Breast epithelium (tissue), 4 donors: Measurements from ENCODE around the gene MACO1. TPM values are rescaled to one million over a fixed set of nuclear protein-coding genes. Genes with fewer than 3 reads are reported as not detected.

Experiments used
- DNase-seq, 2 donors: peaks; one replicate each; pipeline ENCODE4 v3.0.0-alpha.2; 2019; ENCODE audit warnings: low spot score in 2 of 2
- H3K27ac ChIP-seq, 2 donors: fragments of 200-600 bp; sonication (generic) in 1 of 2; one replicate each; pipeline ENCODE4 v1.5.1; 2016 to 2019; ENCODE audit warnings: mild to moderate bottlenecking in 1 of 2
- H3K27me3 ChIP-seq, 2 donors: fragments of 200-600 bp; sonication (generic) in 1 of 2; one replicate each; pipeline versions ENCODE4 v1.5.1 to v1.6.0; 2017 to 2019; ENCODE audit warnings: control low read depth in 1 of 2, mild to moderate bottlenecking in 1 of 2
- H3K36me3 ChIP-seq: fragments of 200-600 bp; one replicate; pipeline ENCODE4 v1.5.1; 2019
- H3K4me1 ChIP-seq, 2 donors: fragments of 200-600 bp; sonication (generic); one replicate each; pipeline ENCODE4 v1.5.1; 2016 to 2019; ENCODE audit warnings: control low read depth in 1 of 2
- H3K4me3 ChIP-seq, 3 donors: fragments of 200-600 bp; sonication (generic); 1 replicate in 2 of 3; 2 replicates in 1 of 3; pipeline ENCODE4 v1.5.1; 2016 to 2019; ENCODE audit warnings: mild to moderate bottlenecking in 3 of 3, moderate library complexity in 2 of 3
- H3K9me3 ChIP-seq, 2 donors: fragments of 200-600 bp; sonication (generic) in 1 of 2; one replicate each; pipeline ENCODE4 v1.5.1; 2016 to 2019; ENCODE audit warnings: control low read depth in 1 of 2
- POLR2A ChIP-seq: fragments of 450-650 bp; IDR thresholded peaks from one replicate; pipeline ENCODE4 v1.6.1; 2016; ENCODE audit warnings: antibody characterized with exemption, mild to moderate bottlenecking, moderate library complexity
- POLR2AphosphoS5 ChIP-seq, 3 donors: sonication (generic); formaldehyde crosslinking; IDR thresholded peaks; one replicate each; pipeline ENCODE4 v1.6.1; 2017; ENCODE audit warnings: antibody characterized with exemption in 3 of 3
- intact Hi-C: fragments of 100-400 bp; cut with DNase I; formaldehyde crosslinking; loops from one replicate; pipeline ENCODE4 v1.15.1; 2023; ENCODE audit warnings: low total_unique reads
- total RNA-seq, 3 donors: library from RNA; depleted of rRNA; stranded (reverse); fragments of >200 nt; gene quantifications; one replicate each; pipeline ENCODE4 v1.1.0, GENCODE V29; 2016
- TF ChIP-seq, protein P1 (sequence below), 3 donors: fragments of 450-650 bp; IDR thresholded peaks; one replicate each; pipeline ENCODE4 v1.5.1; 2016 to 2017; ENCODE audit warnings: antibody characterized with exemption in 3 of 3, mild to moderate bottlenecking in 3 of 3, moderate library complexity in 3 of 3

The MACO1 gene
- total RNA-seq, 3 donors from 2014 or later: 15.0 to 24.0 (median 17.7) TPM

DNA sequence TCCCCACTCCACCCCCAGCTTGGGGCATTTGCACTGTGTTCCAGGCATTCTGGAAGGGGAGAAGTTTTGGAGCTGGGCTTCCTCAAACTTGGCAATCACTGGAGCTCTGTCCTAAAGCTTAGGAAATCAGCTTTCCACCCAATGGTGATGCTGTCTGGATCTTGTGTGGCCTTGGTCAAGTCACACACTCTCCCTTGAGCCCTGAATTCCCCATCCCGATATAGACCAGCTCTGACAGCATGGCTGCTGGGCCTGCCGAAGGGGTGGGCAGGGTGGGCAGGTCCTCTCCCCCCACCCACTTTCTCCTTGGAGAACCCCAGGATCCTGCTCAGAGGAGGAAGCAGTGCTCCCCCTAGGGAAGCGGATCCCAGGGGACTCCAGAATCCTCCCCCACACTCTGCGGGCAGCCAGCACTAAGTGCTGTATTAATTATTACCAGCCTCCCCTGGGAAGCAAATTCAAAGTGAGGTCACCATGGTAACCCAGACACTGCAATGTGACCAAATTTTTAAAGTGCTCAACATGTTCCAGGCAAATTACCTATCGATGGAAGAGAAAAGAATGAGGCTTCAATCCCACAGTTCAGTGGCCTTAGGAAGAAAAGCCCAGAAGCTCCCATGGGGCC, 91.4 kb downstream of the MACO1 start:
- intact Hi-C loops: no loop called here
- DNase-seq: no peak
- TF ChIP-seq POLR2A (no peak), POLR2AphosphoS5 (IDR thresholded peaks at IDR 0.05) (no peak)
- TF ChIP-seq, protein P1, sequence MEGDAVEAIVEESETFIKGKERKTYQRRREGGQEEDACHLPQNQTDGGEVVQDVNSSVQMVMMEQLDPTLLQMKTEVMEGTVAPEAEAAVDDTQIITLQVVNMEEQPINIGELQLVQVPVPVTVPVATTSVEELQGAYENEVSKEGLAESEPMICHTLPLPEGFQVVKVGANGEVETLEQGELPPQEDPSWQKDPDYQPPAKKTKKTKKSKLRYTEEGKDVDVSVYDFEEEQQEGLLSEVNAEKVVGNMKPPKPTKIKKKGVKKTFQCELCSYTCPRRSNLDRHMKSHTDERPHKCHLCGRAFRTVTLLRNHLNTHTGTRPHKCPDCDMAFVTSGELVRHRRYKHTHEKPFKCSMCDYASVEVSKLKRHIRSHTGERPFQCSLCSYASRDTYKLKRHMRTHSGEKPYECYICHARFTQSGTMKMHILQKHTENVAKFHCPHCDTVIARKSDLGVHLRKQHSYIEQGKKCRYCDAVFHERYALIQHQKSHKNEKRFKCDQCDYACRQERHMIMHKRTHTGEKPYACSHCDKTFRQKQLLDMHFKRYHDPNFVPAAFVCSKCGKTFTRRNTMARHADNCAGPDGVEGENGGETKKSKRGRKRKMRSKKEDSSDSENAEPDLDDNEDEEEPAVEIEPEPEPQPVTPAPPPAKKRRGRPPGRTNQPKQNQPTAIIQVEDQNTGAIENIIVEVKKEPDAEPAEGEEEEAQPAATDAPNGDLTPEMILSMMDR (IDR thresholded peaks at IDR 0.05): no peak
- Histone ChIP-seq H3K36me3 (no peaks in the 10 kb centered on the region), H3K27me3 (no peaks in the 10 kb centered on the region), H3K4me1 (no peaks in the 10 kb centered on the region), H3K9me3 (peaks cover 0 to 7% of the 10 kb centered on the region in 2 donors), H3K27ac (no peak overlapping the region), H3K4me3 (no peak overlapping the region)

DNA sequence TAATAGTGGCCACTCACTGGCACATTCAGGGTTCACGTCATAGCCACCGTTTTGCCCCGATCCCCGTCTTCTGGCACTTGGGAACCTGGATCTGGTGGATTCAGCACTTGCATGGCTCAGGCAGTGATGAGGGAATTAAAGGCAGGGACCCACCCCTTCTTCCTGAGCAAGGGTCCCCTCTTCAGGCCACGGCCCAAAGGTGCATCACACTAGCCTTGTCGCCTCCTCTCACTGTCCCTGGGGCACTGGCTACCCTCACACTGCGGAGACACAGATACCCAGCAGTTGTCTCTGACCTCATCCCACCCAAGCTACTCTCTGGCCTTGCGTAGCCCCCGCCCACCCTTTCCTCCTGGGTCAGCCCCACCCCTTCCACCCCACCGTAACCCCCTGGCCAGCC, 92.8 kb downstream of the MACO1 start:
- intact Hi-C loops: no loop called here
- Histone ChIP-seq H3K27me3 (no peaks in the 10 kb centered on the region), H3K4me3 (no peak overlapping the region), H3K9me3 (peaks cover 0 to 7% of the 10 kb centered on the region in 2 donors), H3K27ac (no peak overlapping the region), H3K36me3 (no peaks in the 10 kb centered on the region), H3K4me1 (no peaks in the 10 kb centered on the region)
- no peak for TF ChIP-seq POLR2AphosphoS5 (IDR thresholded peaks at IDR 0.05)
- TF ChIP-seq, protein P1 (IDR thresholded peaks at IDR 0.05): no peak
- TF ChIP-seq POLR2A: no peak
- DNase-seq: no peak

DNA sequence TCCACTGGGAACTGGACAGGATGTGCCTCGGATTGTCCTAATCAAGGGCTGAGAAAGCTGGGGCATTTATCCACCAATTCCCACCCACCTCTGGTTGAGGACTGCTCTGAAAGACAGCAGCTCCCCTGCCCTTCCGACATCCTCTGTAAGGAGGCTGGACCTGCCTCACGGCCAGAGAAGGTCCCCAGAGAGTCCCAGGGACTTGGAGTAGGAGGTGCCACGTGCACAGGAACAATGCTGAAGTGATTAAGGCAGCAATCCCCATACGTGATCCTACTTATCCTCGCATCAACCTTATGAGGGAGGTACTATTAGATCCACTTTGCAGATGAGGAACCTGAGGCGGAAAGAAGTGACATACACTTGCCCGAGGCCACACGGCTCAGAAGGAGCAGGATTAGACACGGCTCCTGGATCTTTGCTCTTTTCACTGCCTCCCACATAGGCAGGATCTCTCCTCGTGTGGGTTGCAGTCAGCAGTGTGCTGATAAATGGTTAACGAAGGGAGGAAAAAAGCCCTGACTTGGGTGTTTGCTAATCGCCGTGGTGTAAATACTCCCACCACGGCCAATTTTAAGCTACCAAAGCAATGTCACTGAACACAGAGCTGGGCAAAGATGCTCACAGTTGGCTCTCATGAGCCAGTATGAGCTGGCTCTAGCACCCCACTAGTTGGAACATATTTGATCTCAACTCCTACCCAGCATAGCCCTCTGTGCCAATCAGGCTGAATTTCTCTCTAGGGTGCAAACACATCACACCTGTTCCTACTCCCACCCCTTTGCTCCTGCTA, 94.1 kb downstream of the MACO1 start:
- TF ChIP-seq, protein P1 (IDR thresholded peaks at IDR 0.05): no peak
- TF ChIP-seq POLR2A (no peak), POLR2AphosphoS5 (IDR thresholded peaks at IDR 0.05) (no peak)

DNA sequence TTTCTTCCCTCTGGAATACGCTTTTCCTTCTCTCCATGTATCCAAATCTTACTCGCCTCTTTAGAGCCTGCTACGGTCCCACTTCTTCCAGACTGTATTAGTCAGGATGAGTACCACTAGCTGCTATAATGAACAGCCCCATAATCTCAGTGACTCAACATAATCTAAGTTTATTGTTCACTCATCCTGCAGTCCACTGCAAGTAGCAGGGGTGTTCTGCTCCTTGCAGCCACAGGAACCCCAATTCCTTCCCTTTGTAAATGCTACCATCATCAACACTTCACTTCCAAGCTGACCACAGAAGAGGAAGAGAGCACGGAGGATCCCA, 94.6 kb downstream of the MACO1 start:
- Histone ChIP-seq H3K4me3 (no peak overlapping the region), H3K36me3 (no peaks in the 10 kb centered on the region), H3K27ac (no peak overlapping the region), H3K4me1 (no peaks in the 10 kb centered on the region), H3K9me3 (peaks cover 0 to 7% of the 10 kb centered on the region in 2 donors), H3K27me3 (no peaks in the 10 kb centered on the region)
- TF ChIP-seq, protein P1 (IDR thresholded peaks at IDR 0.05): no peak
- TF ChIP-seq POLR2A (no peak), POLR2AphosphoS5 (IDR thresholded peaks at IDR 0.05) (no peak)
- intact Hi-C loops: no loop called here
- no peak for DNase-seq

More for the DNA sequence above, 94.1 kb downstream of the MACO1 start:
- no peak overlapping the region for H3K4me3 ChIP-seq
- H3K27me3 ChIP-seq: no peaks in the 10 kb centered on the region
- intact Hi-C loops: no loop called here
- no peaks in the 10 kb centered on the region for H3K36me3 ChIP-seq
- no peaks in the 10 kb centered on the region for H3K4me1 ChIP-seq
- no peak overlapping the region for H3K27ac ChIP-seq
- H3K9me3 ChIP-seq: peaks cover 0 to 7% of the 10 kb centered on the region in 2 donors
- no peak for DNase-seq

DNA sequence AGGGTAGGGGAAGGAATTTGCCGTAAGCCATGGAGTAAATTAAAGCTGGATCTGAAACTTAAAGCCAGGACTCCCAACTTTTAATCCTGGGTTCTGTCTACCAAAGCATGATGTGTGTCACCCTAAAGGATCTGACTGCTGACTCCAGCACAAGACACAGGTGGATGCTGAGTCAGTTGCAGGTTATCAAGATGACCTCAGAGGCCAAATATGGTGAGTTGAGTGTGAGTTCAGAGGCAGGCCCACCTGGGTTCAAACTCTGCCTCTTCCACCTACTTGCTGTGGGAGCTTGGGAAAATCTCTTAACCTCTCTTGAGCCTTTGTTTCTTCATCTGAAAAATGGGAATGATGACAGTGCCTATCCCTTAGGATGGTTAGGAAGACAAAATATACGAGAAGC, 96.1 kb downstream of the MACO1 start:
- Histone ChIP-seq H3K9me3 (peaks cover 0 to 7% of the 10 kb centered on the region in 2 donors), H3K27ac (no peak overlapping the region), H3K36me3 (no peaks in the 10 kb centered on the region), H3K4me1 (no peaks in the 10 kb centered on the region), H3K4me3 (no peak overlapping the region), H3K27me3 (no peaks in the 10 kb centered on the region)
- TF ChIP-seq POLR2A: no peak
- no peak for TF ChIP-seq POLR2AphosphoS5 (IDR thresholded peaks at IDR 0.05)
- TF ChIP-seq, protein P1 (IDR thresholded peaks at IDR 0.05): no peak
- DNase-seq: no peak
- intact Hi-C loops: no loop called here
